Stimulated activated CD4-positive, alpha-beta T cell treated with anti-CD3 and anti-CD28 coated beads, TNF-alpha, amount 100 ng/mL, for 24 hours (primary cell): ENCODE measurements around the gene ITGA3.

Experiments
- DNase-seq, 3 experiments: peaks; one replicate each; pipeline ENCODE4 v3.0.0-alpha.2; 2020; ENCODE audit warnings: low read depth in 3 of 3

ITGA3 gene

DNA sequence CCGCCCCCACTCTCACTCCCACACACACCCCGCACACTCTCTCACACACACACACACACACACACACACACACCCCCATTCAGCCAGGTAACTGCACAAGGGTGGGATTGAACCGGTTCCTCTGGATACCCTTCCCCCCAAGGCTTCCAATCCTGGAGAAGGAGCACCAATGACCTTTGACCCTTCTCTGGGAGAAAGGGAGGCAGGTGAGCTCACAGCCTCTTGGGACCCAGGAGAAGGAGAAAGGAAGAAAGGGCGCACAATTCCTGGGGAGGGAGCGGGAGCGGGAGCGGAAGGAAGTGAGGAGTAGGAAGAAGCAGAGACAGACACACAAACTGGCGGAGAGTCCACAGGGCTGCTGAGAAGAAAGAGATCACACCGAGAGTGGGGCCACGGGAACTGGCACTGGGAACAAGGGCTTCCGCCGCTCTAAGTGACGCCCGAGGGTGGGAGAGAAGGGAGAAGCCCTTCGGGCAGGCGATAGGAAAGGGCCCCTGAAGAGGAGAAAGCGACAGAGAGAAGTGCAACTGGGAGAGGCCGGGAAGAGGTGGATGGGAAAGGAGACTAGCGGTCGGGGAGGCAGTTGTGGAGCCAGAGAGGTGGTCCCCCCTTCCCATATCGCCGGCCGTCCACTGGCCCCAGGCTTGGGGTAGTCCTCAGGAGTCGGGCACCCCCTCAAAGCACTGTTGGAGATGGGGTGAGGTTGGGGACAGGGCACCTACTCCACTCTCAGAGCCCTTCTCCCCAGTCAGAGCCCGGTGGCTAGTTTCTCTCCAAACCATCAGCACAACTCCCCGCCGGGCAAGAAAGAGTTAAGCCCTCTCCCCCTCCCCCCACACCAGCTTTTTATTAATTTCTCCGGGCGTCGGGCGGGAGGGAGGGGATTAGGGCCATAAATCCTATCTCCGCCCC lies 72.8 kb downstream of the ITGA3 start:
- DNase-seq, result no peak

GRCh38 chr17:50129353-50129727 lies 73.4 kb downstream of the ITGA3 start:
- DNase-seq, result no peak

DNA sequence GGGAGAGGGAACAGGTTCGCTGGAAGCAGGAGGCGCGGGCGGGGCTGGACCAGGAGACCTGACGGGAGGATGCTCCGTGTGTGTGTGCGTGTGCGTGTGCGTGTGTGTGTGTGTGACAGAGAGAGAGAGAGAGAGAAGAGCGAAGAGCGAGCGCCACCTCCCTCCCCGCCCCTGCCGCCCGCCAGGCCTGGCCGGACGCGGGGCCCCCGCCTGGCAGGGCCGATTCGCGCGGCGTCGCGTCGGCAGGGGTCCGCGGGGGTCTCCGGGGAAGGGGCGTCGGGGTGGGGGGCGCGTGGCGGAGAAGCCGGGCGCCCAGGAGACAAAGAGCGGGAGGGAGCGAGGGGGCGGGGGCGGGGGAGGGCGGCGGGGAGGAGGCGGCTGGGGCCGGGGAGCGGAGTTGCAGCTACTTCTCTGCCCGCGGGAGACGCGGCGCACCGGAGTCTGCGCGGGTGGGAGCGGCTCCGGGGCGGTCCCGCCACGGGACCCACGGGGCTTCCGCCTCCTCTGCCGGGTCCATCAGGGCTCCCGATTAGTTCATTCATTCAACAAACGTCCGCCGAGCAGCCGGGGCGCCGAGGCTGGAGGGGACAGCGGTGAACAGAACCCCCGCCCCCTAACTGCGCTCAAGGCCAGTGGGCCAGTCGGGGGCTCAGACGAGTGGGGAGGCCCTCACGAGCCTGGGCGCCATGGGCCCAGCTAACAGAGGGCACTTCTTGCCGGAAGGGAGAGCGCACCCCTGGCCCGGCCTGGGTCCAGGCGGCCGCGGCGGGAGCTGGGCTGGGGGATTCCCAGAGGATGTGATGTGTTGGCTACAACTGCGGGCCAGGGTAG lies 74.0 kb downstream of the ITGA3 start, which contains the start of gene SAMD14:
Gene SAMD14 (minus strand): TSS at position 433 of the 831 bp plus-strand sequence. CDS start 5,201 bp downstream, outside the sequence.
- no peak for DNase-seq

- DNase-seq, result no peak
Observed at GRCh38 chr17:50130559-50131305, 74.8 kb downstream of the ITGA3 start.

GRCh38 chr17:50132104-50132794 lies 76.3 kb downstream of the ITGA3 start:
- no peak for DNase-seq

GRCh38 chr17:50133028-50133768 lies 77.3 kb downstream of the ITGA3 start:
- DNase-seq, result no peak

DNA sequence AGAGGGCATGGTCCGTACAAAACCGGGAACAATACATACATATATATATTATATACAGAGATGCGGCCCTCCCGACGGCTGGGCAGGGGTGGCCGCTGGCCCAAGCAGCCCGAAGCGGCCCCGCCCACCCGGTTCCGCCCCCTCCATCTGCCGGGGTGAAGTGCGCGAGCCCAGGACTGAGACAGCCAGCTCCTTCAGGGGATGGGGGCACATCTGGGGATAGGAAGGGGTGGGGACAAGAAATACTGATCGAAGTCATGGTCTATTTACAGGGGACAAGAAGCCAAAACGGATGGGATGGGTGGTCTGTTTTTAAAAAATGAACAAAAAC lies 77.8 kb downstream of the ITGA3 start:
- DNase-seq, result no peak

DNA sequence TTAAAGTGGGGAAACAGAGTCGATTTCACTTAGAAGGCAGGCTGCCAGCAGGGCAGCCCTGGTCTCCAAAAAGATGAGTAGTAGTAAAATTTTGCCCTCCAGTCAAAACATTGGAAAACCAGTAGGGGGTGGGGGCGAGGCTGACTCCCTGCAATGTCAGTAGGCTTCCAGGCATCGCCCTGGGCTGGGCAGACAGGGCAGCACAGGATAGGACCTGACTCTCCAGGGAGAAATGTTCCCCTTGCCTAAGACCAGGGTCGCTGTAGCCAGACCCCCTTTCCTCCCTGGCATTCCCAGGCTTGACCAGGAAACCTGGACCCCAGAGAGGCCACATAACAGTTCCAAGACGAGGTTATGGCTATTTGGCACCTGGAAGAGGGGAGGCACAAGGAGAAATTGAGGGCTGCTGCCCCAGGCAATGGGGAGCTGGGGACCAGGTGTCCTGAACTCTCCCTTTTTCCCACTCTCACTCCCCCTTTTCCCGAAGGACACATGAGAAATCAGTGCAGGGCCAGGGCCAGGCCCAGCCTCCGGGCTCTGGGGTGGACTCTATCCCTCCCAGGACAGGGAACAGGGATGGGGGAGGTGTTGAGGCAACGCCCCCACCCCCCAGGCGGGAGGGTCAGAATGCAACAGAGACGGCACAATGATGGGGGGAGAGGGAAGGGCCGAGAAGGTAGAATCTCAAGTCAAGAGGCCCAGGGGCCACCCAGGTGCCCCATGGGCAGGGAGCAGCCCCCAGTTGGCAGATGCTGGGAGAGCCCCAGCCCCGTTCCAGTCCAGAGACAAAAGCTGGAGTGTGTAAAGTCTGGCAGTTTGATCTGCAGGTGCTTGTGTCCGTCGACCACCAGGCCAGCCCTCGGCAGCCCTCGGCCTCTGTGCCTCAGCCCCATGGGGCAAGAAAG lies 78.5 kb downstream of the ITGA3 start:
- DNase-seq, result no peak

DNA sequence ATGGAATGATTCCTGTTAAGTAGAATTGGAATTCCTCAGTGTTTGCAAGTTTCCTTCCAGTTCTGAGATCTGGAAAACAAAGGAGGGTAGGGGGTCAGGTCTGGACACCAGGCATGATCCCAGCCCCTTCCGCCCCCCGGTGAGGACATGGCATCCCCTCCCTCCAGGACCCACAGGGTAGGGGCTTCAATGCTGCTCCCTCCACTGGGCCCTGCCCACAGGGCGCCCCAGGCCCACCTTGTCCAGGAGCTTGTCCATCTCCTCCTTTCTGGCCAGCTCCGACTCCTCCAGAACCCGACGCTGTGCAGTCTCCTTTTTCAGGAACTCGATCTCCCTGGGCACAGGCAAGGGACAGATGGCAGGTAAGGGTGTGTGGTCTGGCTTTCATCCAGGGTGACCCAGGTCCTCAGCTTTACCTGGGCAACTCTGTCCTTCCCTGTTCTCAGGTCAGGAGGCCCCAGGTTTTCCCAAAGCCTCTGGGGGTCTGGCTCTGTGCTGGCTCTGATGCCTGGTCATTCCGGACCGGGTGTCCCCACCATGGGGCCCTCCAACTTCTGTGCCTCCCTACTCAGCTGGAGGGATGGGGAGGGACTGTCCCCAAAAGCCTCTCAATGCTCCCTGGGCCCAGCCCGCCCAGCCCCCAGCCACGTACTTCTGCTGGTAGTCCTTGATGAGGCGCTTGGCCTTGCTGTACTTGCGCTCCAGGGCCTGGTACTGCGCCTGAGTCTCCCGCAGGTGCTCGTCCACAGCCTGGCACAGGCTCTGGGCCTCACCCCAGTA lies 79.6 kb downstream of the ITGA3 start:
- no peak for DNase-seq

DNA sequence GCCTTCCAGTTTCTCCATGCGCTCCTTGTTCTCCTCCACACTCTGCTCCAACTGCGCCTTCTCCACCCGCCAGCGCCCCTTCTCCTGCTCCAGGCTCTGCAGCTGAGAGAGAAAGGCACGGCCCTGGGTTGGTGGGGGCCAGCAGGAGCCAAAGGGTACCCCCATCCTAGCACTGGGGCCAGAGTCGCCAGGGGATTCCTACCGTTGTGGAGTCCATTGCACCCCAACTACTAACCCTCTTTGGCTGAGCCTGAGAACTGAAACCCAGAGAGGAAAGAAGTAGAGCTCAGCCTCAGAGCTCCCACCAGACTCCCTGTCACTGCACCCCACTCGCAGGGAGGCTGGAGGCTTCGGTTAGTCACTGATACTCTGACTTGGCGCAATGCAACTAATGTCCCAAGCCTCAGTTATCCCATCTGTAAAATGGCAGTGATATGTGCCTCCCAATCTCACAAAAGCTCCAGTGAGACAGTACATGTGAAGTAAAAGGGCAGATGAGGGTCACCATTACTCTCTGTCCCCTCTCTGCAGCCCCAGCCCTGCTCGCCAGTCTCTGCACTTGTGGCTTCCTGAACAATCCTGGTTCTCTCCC lies 80.3 kb downstream of the ITGA3 start:
- no peak for DNase-seq

GRCh38 chr17:50137042-50137441 lies 81.1 kb downstream of the ITGA3 start:
- no peak for DNase-seq

GRCh38 chr17:50139185-50139783 lies 83.4 kb downstream of the ITGA3 start:
- no peak for DNase-seq
